Mesenchymal stem cell (in vitro differentiated cells and primary cell): Measurements from ENCODE around the gene HCFC1R1.

Experiments
- DNase-seq: peaks from one replicate; pipeline ENCODE4 v3.0.0-alpha.2; 2013
- H2AFZ ChIP-seq: one replicate; pipeline ENCODE4 v1.6.1; 2013; ENCODE audit warnings: low read depth, mild to moderate bottlenecking, control low read depth, inconsistent platforms, low read length, moderate library complexity
- H2AK5ac ChIP-seq: 2 replicates; pipeline ENCODE4 v1.6.1; 2013; ENCODE audit warnings: low read length, moderate library complexity, mild to moderate bottlenecking, inconsistent platforms; ENCODE audit not compliant: severe bottlenecking
- H2BK120ac ChIP-seq: one replicate; pipeline ENCODE4 v1.6.1; 2013; ENCODE audit warnings: low read depth, mild to moderate bottlenecking, inconsistent platforms, low read length, moderate library complexity
- H2BK12ac ChIP-seq, 2 experiments: one replicate each; pipeline ENCODE4 v1.6.1; 2013; ENCODE audit warnings: inconsistent platforms in 2 of 2, low read length in 2 of 2, mild to moderate bottlenecking in 2 of 2, moderate library complexity in 2 of 2, control low read depth in 1 of 2
- H2BK15ac ChIP-seq: one replicate; pipeline ENCODE4 v1.6.1; 2013; ENCODE audit warnings: mild to moderate bottlenecking, low read depth, inconsistent platforms; ENCODE audit not compliant: poor library complexity, severe bottlenecking
- H2BK5ac ChIP-seq: 2 replicates; pipeline ENCODE4 v1.6.1; 2013; ENCODE audit warnings: low read depth, mild to moderate bottlenecking, low read length, control low read depth, inconsistent platforms; ENCODE audit not compliant: poor library complexity, severe bottlenecking
- H3K14ac ChIP-seq, 2 experiments: one replicate each; pipeline ENCODE4 v1.6.1; 2013; ENCODE audit warnings: inconsistent platforms in 2 of 2, low read length in 2 of 2, control low read depth in 1 of 2, mild to moderate bottlenecking in 1 of 2, moderate library complexity in 1 of 2
- H3K18ac ChIP-seq, 2 experiments: one replicate each; pipeline ENCODE4 v1.6.1; 2013; ENCODE audit warnings: inconsistent platforms in 2 of 2, low read length in 2 of 2, control low read depth in 1 of 2, low read depth in 1 of 2, mild to moderate bottlenecking in 1 of 2
- H3K23ac ChIP-seq, 2 experiments: one replicate each; pipeline ENCODE4 v1.6.1; 2013; ENCODE audit warnings: inconsistent platforms in 2 of 2, low read length in 2 of 2, mild to moderate bottlenecking in 2 of 2, moderate library complexity in 2 of 2, control low read depth in 1 of 2
- H3K27ac ChIP-seq: 2 replicates; pipeline ENCODE4 v1.5.1; 2013; ENCODE audit warnings: mild to moderate bottlenecking, moderate library complexity, low read length, control low read depth, inconsistent platforms; ENCODE audit not compliant: poor library complexity, severe bottlenecking
- H3K27me3 ChIP-seq, 2 experiments: 2 replicates each; pipeline versions ENCODE4 v1.6.1 to v1.7.0; 2013; ENCODE audit warnings: low read length in 2 of 2, mild to moderate bottlenecking in 2 of 2, moderate library complexity in 2 of 2, control low read depth in 1 of 2, inconsistent platforms in 1 of 2; ENCODE audit not compliant: control insufficient read depth in 1 of 2, insufficient read depth in 1 of 2
- H3K36me3 ChIP-seq, 2 experiments: 2 replicates each; pipeline versions ENCODE4 v1.6.1 to v1.7.0; 2013; ENCODE audit warnings: low read length in 2 of 2, control low read depth in 1 of 2, inconsistent platforms in 1 of 2, low read depth in 1 of 2, mild to moderate bottlenecking in 1 of 2; ENCODE audit not compliant: insufficient read depth in 2 of 2, control insufficient read depth in 1 of 2
- H3K4ac ChIP-seq, 2 experiments: one replicate each; pipeline ENCODE4 v1.6.1; 2013; ENCODE audit warnings: inconsistent platforms in 2 of 2, low read length in 2 of 2, mild to moderate bottlenecking in 2 of 2, moderate library complexity in 2 of 2, control low read depth in 1 of 2, low read depth in 1 of 2
- H3K4me1 ChIP-seq: 2 replicates; pipeline ENCODE4 v1.6.1; 2013; ENCODE audit warnings: low read depth, low read length, control low read depth; ENCODE audit not compliant: control insufficient read depth, insufficient read depth
- H3K4me2 ChIP-seq: 2 replicates; pipeline ENCODE4 v1.6.1; 2013; ENCODE audit warnings: low read length, mild to moderate bottlenecking, inconsistent platforms; ENCODE audit not compliant: poor library complexity, severe bottlenecking
- H3K4me3 ChIP-seq, 2 experiments: 2 replicates each; pipeline versions ENCODE4 v1.5.1 to v1.7.0; 2013; ENCODE audit warnings: low read length in 2 of 2, mild to moderate bottlenecking in 2 of 2, control low read depth in 1 of 2, low read depth in 1 of 2; ENCODE audit not compliant: insufficient read depth in 1 of 2
- H3K79me1 ChIP-seq: replicated peaks from 2 replicates; pipeline ENCODE4 v1.6.1; 2013; ENCODE audit warnings: mild to moderate bottlenecking, control low read depth, low read length, inconsistent platforms; ENCODE audit not compliant: poor library complexity, severe bottlenecking
- H3K9ac ChIP-seq: 2 replicates; pipeline ENCODE4 v1.7.0; 2013; ENCODE audit warnings: mild to moderate bottlenecking, low read length, moderate library complexity
- H3K9me3 ChIP-seq: 2 replicates; pipeline ENCODE4 v1.7.0; 2013; ENCODE audit warnings: mild to moderate bottlenecking, low read length; ENCODE audit not compliant: control insufficient read depth
- H4K8ac ChIP-seq: one replicate; pipeline ENCODE4 v1.6.1; 2013; ENCODE audit warnings: inconsistent platforms, mild to moderate bottlenecking, low read length, moderate library complexity
- H4K91ac ChIP-seq: one replicate; pipeline ENCODE4 v1.6.1; 2013; ENCODE audit warnings: mild to moderate bottlenecking, low read length, inconsistent platforms
- WGBS: methylation state at CpG from one replicate; pipeline ENCODE4 v1.1.7; 2013; ENCODE audit warnings: mixed read lengths; 5-methylcytosine and 5-hydroxymethylcytosine counted together

Gene HCFC1R1

DNA sequence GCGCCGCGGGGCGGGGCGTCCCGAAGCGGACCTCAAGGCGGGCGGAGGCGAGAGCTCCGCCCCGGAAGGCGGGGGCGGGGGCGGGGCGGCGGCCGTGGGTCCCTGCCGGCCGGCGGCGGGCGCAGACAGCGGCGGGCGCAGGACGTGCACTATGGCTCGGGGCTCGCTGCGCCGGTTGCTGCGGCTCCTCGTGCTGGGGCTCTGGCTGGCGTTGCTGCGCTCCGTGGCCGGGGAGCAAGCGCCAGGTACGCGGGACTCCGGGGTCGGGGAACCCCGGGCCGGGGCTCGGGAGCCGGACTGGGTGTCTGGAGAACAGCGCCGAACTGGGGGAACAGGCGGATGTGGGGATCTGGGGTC, 3.5 kb downstream of the HCFC1R1 start, which contains the start of gene TNFRSF12A:
Gene TNFRSF12A (plus strand): TSS at position 122 of the 357 bp plus-strand sequence. CDS start 30 bp downstream, at position 152.
- Histone ChIP-seq H2BK15ac (peak within 1 kb of the TSS; percentile 97), H3K27ac (peak within 1 kb of the TSS; percentile 100), H3K4me1 (peaks cover 27% of the 10 kb centered on the region), H2BK120ac (peak within 1 kb of the TSS; percentile 77), H3K79me1 (peaks cover 4% of the 10 kb centered on the region), H3K9me3 (no peaks in the 10 kb centered on the region), H3K14ac (peak within 1 kb of the TSS in 1 of 2 experiments; percentile 93), H2AK5ac (peak within 1 kb of the TSS; percentile 98), H3K18ac (peak within 1 kb of the TSS; percentile 95 to 96), H3K4ac (peak within 1 kb of the TSS; percentile 88 to 94), H3K4me3 (peak within 1 kb of the TSS; percentile 81 to 97), H2BK12ac (peak within 1 kb of the TSS; percentile 9 to 45), H2AFZ (no peak within 1 kb of the TSS), H4K91ac (peak within 1 kb of the TSS; percentile 90), H3K36me3 (peaks cover 0 to 24% of the 10 kb centered on the region in 2 experiments), H3K9ac (peak within 1 kb of the TSS; percentile 100), H4K8ac (peak within 1 kb of the TSS; percentile 81), H2BK5ac (peak within 1 kb of the TSS; percentile 100), H3K4me2 (peak within 1 kb of the TSS; percentile 88), H3K23ac (peak within 1 kb of the TSS in 1 of 2 experiments; percentile 86), H3K27me3 (peaks cover 5 to 19% of the 10 kb centered on the region in 2 experiments)
- under 1% methylated on average over 32 of the region's 49 CpGs for WGBS
- peak; percentile 78 for DNase-seq

DNA sequence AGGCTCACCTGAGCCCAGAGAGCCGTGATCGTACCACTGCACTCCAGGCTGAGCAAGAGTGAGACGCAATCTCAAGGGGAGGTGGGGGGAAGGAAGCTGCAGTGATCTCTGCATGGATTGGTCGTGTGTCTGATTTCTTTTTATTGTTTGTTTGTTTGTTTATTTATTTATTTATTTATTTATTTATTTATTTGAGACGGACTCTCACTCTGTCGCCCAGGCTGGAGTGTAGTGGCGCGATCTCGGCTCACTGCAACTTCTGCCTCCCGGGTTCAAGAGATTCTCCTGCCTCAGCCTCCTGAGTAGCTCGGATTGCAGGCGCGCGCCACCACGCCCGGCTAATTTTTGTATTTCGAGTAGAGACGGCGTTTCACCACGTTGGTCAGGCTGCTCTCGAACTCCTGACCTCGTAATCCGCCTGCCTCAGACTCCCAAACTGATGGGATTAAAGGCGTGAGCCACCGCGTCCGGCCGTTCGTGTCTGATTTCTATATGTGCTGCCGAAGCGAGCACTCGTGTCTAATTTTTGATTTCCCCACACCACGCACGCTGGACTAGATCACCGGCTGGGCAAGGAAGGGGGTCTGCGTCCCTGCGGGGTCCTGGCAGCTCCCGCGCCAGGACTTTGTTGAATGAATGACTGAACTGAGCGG, 4.0 kb downstream of the HCFC1R1 start:
- H3K9me3 ChIP-seq: no peaks in the 10 kb centered on the region
- peak overlapping the region; percentile 49 to 97 for H3K4me3 ChIP-seq
- no peak overlapping the region for H3K4ac ChIP-seq
- H3K27me3 ChIP-seq: peaks cover 5 to 24% of the 10 kb centered on the region in 2 experiments
- H2BK5ac ChIP-seq: no peak overlapping the region
- peak overlapping the region in 1 of 2 experiments; percentile 54 for H3K18ac ChIP-seq
- peak overlapping the region; percentile 60 for H3K27ac ChIP-seq
- no peak overlapping the region for H2BK15ac ChIP-seq
- H3K9ac ChIP-seq: peak overlapping the region; percentile 65
- H3K14ac ChIP-seq: no peak overlapping the region
- WGBS: 44% methylated on average over 38 of the region's 40 CpGs
- no peak overlapping the region for H4K8ac ChIP-seq
- H2BK12ac ChIP-seq: peak overlapping the region in 1 of 2 experiments; percentile 15
- H2AK5ac ChIP-seq: no peak overlapping the region
- no peak overlapping the region for H2AFZ ChIP-seq
- peaks cover 0 to 24% of the 10 kb centered on the region in 2 experiments for H3K36me3 ChIP-seq
- no peak for DNase-seq
- H3K4me2 ChIP-seq: peak overlapping the region; percentile 88
- H3K79me1 ChIP-seq: peaks cover 2% of the 10 kb centered on the region
- no peak overlapping the region for H4K91ac ChIP-seq
- no peak overlapping the region for H3K23ac ChIP-seq
- H2BK120ac ChIP-seq: no peak overlapping the region
- peaks cover 27% of the 10 kb centered on the region for H3K4me1 ChIP-seq

DNA sequence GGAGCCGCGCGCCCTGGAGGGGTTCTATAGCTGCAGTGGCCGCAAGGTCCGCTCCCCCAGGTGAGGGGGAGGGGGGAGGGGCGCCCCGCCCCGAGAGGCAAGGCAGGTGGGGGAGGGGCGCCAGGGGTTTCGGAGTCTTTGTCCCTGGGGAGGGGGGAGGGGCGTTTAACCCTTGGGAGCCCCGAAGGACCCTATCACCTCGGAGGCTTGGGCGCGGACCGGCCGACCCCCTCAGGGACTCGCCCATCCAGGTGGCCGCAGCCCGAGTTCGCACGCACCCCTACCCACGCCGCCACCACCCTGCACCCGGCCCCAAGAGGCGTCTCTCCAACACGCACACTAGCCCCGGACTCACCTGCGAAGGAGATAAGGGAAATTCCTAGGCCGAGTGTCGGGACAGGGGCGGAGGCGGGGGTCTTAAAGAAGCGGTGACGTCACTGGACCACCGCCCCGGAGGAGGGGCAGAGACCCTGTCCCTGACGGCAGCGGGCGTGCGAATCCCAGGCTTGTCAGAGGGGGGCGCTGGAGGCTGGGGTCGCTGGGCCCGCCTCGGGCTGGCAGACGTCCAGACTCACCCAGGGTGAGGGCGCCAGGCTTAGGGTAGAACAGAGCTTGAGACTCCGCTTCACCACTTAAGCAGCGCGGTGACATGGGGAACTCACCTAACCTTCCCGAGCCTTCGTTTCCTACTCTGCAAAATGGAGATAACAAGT, 5.8 kb downstream of the HCFC1R1 start, which contains the start of gene CLDN6:
Gene CLDN6 (minus strand): TSS at position 390 of the 713 bp plus-strand sequence. CDS start 2,162 bp downstream, outside the sequence.
- 4% methylated on average over 34 of the region's 52 CpGs for WGBS
- Histone ChIP-seq H2AFZ (no peak within 1 kb of the TSS), H3K9me3 (no peaks in the 10 kb centered on the region), H3K23ac (no peak within 1 kb of the TSS), H3K4ac (no peak within 1 kb of the TSS), H3K4me1 (peaks cover 26% of the 10 kb centered on the region), H2AK5ac (peak within 1 kb of the TSS; percentile 49), H2BK15ac (no peak within 1 kb of the TSS), H2BK5ac (no peak within 1 kb of the TSS), H3K27ac (no peak within 1 kb of the TSS), H3K14ac (peak within 1 kb of the TSS in 1 of 2 experiments; percentile 33), H2BK12ac (peak within 1 kb of the TSS in 1 of 2 experiments; percentile 32), H3K79me1 (peaks cover 2% of the 10 kb centered on the region), H3K36me3 (peaks cover 0 to 16% of the 10 kb centered on the region in 2 experiments), H3K18ac (no peak within 1 kb of the TSS), H3K4me2 (peak within 1 kb of the TSS; percentile 61), H3K9ac (no peak within 1 kb of the TSS), H3K4me3 (no peak within 1 kb of the TSS), H4K91ac (no peak within 1 kb of the TSS), H4K8ac (no peak within 1 kb of the TSS), H2BK120ac (no peak within 1 kb of the TSS), H3K27me3 (peaks cover 21 to 40% of the 10 kb centered on the region in 2 experiments)
- no peak for DNase-seq

DNA sequence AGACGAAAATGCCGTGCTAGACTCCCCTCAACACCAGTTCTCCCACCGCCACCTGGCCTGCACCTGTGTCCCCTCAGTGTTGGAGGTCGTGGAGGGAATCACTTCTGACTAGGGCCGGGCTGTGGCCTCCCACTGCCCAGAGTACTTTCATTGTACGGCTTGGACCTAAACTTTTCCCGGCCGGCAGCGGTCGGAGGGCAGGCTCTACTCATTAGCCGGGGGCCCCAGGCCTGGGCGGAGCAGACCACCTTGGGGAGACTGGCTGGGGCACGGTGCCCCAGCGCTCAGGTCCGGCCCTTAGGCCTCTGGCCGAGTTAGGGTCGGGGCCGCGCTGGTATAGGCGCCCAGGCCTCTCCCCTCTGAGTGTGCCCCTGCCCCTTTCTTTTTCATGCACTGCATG, 6.4 kb downstream of the HCFC1R1 start:
- H3K23ac ChIP-seq: no peak overlapping the region
- no peak overlapping the region for H2BK12ac ChIP-seq
- DNase-seq: no peak
- no peak overlapping the region for H3K9ac ChIP-seq
- H3K27me3 ChIP-seq: peaks cover 27 to 46% of the 10 kb centered on the region in 2 experiments
- H2BK120ac ChIP-seq: no peak overlapping the region
- H3K18ac ChIP-seq: no peak overlapping the region
- no peak overlapping the region for H3K4me3 ChIP-seq
- WGBS: 28% methylated on average over 17 of the region's 20 CpGs
- H4K91ac ChIP-seq: no peak overlapping the region
- no peak overlapping the region for H2BK15ac ChIP-seq
- no peak overlapping the region for H2AK5ac ChIP-seq
- H3K36me3 ChIP-seq: peaks cover 0 to 10% of the 10 kb centered on the region in 2 experiments
- peaks cover 2% of the 10 kb centered on the region for H3K79me1 ChIP-seq
- H3K4ac ChIP-seq: no peak overlapping the region
- H2AFZ ChIP-seq: no peak overlapping the region
- H3K27ac ChIP-seq: no peak overlapping the region
- H3K4me1 ChIP-seq: peaks cover 27% of the 10 kb centered on the region
- H3K4me2 ChIP-seq: no peak overlapping the region
- H4K8ac ChIP-seq: no peak overlapping the region
- no peak overlapping the region for H3K14ac ChIP-seq
- H3K9me3 ChIP-seq: no peaks in the 10 kb centered on the region
- H2BK5ac ChIP-seq: no peak overlapping the region
